PFSK-1 (cell line): ENCODE data around the gene ARHGEF3.

ENCODE experiments used
- FOXP2 ChIP-seq: optimal IDR thresholded peaks from 2 replicates; pipeline ENCODE3; 2011; ENCODE audit warnings: borderline replicate concordance, control low read depth, inconsistent platforms; ENCODE audit not compliant: insufficient read depth; ENCODE audit errors: extremely low read length, extremely low read depth
- POLR2AphosphoS5 ChIP-seq: IDR thresholded peaks from 2 replicates; pipeline ENCODE4 v1.6.1; 2012; ENCODE audit warnings: low read depth, mild to moderate bottlenecking, control low read depth, low read length, moderate library complexity
- REST ChIP-seq, 2 experiments: IDR thresholded peaks; 2 replicates each; pipeline versions ENCODE4 v1.6.1 to v1.8.0; 2011 to 2012; ENCODE audit warnings: low read depth in 2 of 2, low read length in 2 of 2, control low read depth in 1 of 2, inconsistent platforms in 1 of 2, mild to moderate bottlenecking in 1 of 2, moderate library complexity in 1 of 2; ENCODE audit not compliant: insufficient read depth in 1 of 2
- SIN3A ChIP-seq: IDR thresholded peaks from 2 replicates; pipeline ENCODE4 v1.6.1; 2012; ENCODE audit warnings: mild to moderate bottlenecking, low read length, moderate library complexity, borderline replicate concordance; ENCODE audit not compliant: insufficient read depth
- TAF1 ChIP-seq: IDR thresholded peaks from 2 replicates; pipeline ENCODE4 v1.6.1; 2012; ENCODE audit warnings: low read length, control low read depth, borderline replicate concordance; ENCODE audit not compliant: insufficient read depth

The ARHGEF3 gene

GRCh38 chr3:56810577-56811545, 9.1 kb upstream of the ARHGEF3 start:
- TF ChIP-seq TAF1, result no peak
- TF ChIP-seq SIN3A, result no peak
- no peak for TF ChIP-seq POLR2AphosphoS5
- TF ChIP-seq FOXP2, result no peak
- no peak for TF ChIP-seq REST (IDR thresholded peaks at IDR 0.05; ENCODE audit: insufficient read depth in 1 of 2, low read depth in 2 of 2, low read length in 2 of 2)

GRCh38 chr3:56806407-56806806, 4.7 kb upstream of the ARHGEF3 start:
- TF ChIP-seq SIN3A (no peak), FOXP2 (no peak), POLR2AphosphoS5 (no peak), TAF1 (no peak), REST (IDR thresholded peaks at IDR 0.05; ENCODE audit: insufficient read depth in 1 of 2, low read depth in 2 of 2, low read length in 2 of 2) (no peak)

GRCh38 chr3:56802790-56803189, 1.0 kb upstream of the ARHGEF3 start:
- TF ChIP-seq TAF1, result no peak
- TF ChIP-seq POLR2AphosphoS5, result no peak
- no peak for TF ChIP-seq SIN3A
- no peak for TF ChIP-seq REST (IDR thresholded peaks at IDR 0.05; ENCODE audit: insufficient read depth in 1 of 2, low read depth in 2 of 2, low read length in 2 of 2)
- TF ChIP-seq FOXP2, result no peak

GRCh38 chr3:56802378-56802745, 613 bp upstream of the ARHGEF3 start:
- TF ChIP-seq FOXP2, result no peak
- TF ChIP-seq REST (IDR thresholded peaks at IDR 0.05; ENCODE audit: insufficient read depth in 1 of 2, low read depth in 2 of 2, low read length in 2 of 2), result no peak
- TF ChIP-seq SIN3A, result no peak
- TF ChIP-seq POLR2AphosphoS5, result no peak
- TF ChIP-seq TAF1, result no peak
